GM12891 (cell line): ENCODE results near the gene N4BP2.

Source experiments
- POLR2A ChIP-seq: IDR thresholded peaks from 2 replicates; pipeline ENCODE4 v1.6.1; 2011; ENCODE audit warnings: low read depth, low read length, control low read depth
- TAF1 ChIP-seq: IDR thresholded peaks from 2 replicates; pipeline ENCODE4 v1.6.1; 2011; ENCODE audit warnings: low read depth, low read length, control low read depth

DNA sequence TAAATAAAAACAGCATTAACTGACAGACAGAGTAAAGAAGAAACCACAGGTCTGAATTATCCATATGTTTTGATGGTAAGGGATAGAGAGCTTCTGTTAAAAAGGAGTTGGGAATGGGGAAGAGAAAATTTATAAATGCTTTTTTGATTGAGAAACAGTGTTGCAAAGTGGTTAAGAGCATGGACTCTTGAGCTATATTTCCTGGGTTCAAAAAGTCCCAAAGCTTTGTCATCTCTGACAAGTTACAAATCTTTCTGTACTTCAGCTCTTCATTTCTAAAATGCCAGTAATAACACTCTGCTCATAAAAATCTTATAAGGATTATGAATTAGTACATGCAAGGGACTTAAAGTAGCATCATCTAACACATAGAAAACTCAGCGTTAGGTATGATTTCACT is 62.2 kb downstream of the N4BP2 start:
- TF ChIP-seq POLR2A (no peak), TAF1 (no peak)
